Measurements from ENCODE around the gene UBIAD1. TPM values are rescaled to one million over a fixed set of nuclear protein-coding genes. Genes with fewer than 3 reads are reported as not detected.
"Not testable (repeated sequence)": the region's sequence is repeated elsewhere in the genome, so short reads cannot be mapped to it uniquely, and the experiment has no call there.

The UBIAD1 gene
- total and polyA plus RNA-seq, 2 of the 13 experiments (the other 11 are each of a cell fraction or from before 2014, with no cell fraction given) = 16.9 to 20.4 TPM

- TF ChIP-seq LCORL (IDR thresholded peaks at IDR 0.05) (peak; percentile 58; the same call in 1 of the 2 replicates), LCORL (CRISPR knock-in tag; IDR thresholded peaks at IDR 0.05) (peak; percentile 89), MED1 (CRISPR knock-in tag; IDR thresholded peaks at IDR 0.05) (peak; percentile 88), YEATS2 (CRISPR knock-in tag; IDR thresholded peaks at IDR 0.05; ENCODE audit: borderline replicate concordance) (peak; percentile 41; the same call in 1 of the 2 replicates), ZHX1 (CRISPR knock-in tag; IDR thresholded peaks at IDR 0.05; ENCODE audit: low read depth) (0 out of 2 replicates have a peak, but pooled peaks have one; percentile 33), ZNF3 (CRISPR knock-in tag; IDR thresholded peaks at IDR 0.05) (peak; percentile 48; the same call in 1 of the 2 replicates), ZNF543 (CRISPR knock-in tag; IDR thresholded peaks at IDR 0.05) (0 out of 2 replicates have a peak, but pooled peaks have one; percentile 59), ZNF430 (CRISPR knock-in tag; IDR thresholded peaks at IDR 0.05) (0 out of 2 replicates have a peak, but pooled peaks have one; percentile 59), HINFP (CRISPR knock-in tag; IDR thresholded peaks at IDR 0.05; ENCODE audit: low read depth) (0 out of 2 replicates have a peak, but pooled peaks have one; percentile 60), PPARG (CRISPR knock-in tag; conservative IDR thresholded peaks at IDR 0.05) (peak; percentile 72), HNRNPK (IDR thresholded peaks at IDR 0.05; ENCODE audit: low read depth, low read length, poor library complexity, severe bottlenecking) (peak; percentile 47), IRF2 (CRISPR knock-in tag; IDR thresholded peaks at IDR 0.05) (peak; percentile 53; the same call in 1 of the 2 replicates), ZBTB7B (CRISPR knock-in tag; IDR thresholded peaks at IDR 0.05) (peak; percentile 31; the same call in 1 of the 2 replicates), HNF4G (IDR thresholded peaks at IDR 0.05; ENCODE audit: borderline replicate concordance, low read depth, low read length) (peak; percentile 78), ETV5 (CRISPR knock-in tag; IDR thresholded peaks at IDR 0.05; ENCODE audit: borderline replicate concordance) (peak; percentile 49; the same call in 1 of the 2 replicates), ADNP (CRISPR knock-in tag; IDR thresholded peaks at IDR 0.05) (peak; percentile 42; the same call in 1 of the 2 replicates), KLF16 (CRISPR knock-in tag; IDR thresholded peaks at IDR 0.05) (peak in 1 of 2 experiments; percentile 63; a peak in 2 of 4 replicates), TEAD3 (CRISPR knock-in tag; optimal IDR thresholded peaks at IDR 0.05; ENCODE audit: borderline replicate concordance) (peak; percentile 86), FOXK2 (IDR thresholded peaks at IDR 0.05) (peak; percentile 74; the same call in 1 of the 2 replicates), NR2F6 (CRISPR knock-in tag; IDR thresholded peaks at IDR 0.05) (peak; percentile 62)
- TF ChIP-seq HNF4G (CRISPR knock-in tag; IDR thresholded peaks at IDR 0.05; ENCODE audit: borderline replicate concordance, low read depth); NR2F6 (IDR thresholded peaks at IDR 0.05): not testable (repeated sequence)
These were observed 5.4 kb upstream of the UBIAD1 start (continued) for GRCh38 chr1:11267350-11268337.

Data from HepG2 (cell line).